Activated naive CD8-positive, alpha-beta T cell treated with anti-CD3 and anti-CD28 coated beads, Interleukin-2, amount 10 ng/mL, durations not matched to agents 7 days and 5 days (primary cell): ENCODE measurements around the gene FYN. TPM values are rescaled to one million over a fixed set of nuclear protein-coding genes. Genes with fewer than 3 reads are reported as not detected.
A peak's percentile ranks its signal among the peaks of the same experiment; 100 is the strongest.

ENCODE experiments used
- ATAC-seq: fragments of 150-1000 bp; cut with Tn5 transposase; one replicate; pipeline ENCODE4 v1.10.0; 2021; ENCODE audit warnings: low read depth, moderate library complexity
- POLR2A ChIA-PET: fragments of 350-600 bp; sonication (Branson Sonifier 250); formaldehyde crosslinking; loops from one replicate; lab custom pipeline; 2021; ENCODE audit warnings: antibody characterized with exemption; lab: Charles Lee
- DNase-seq: peaks from one replicate; pipeline ENCODE4 v3.0.0; 2021
- H3K27ac Mint-ChIP-seq: one replicate; pipeline ENCODE4 v1.8.0; 2022; ENCODE audit warnings: mild to moderate bottlenecking, mixed read lengths
- H3K27me3 Mint-ChIP-seq: one replicate; pipeline ENCODE4 v1.8.0; 2022; ENCODE audit warnings: mild to moderate bottlenecking, moderate library complexity, mixed read lengths
- H3K36me3 Mint-ChIP-seq: one replicate; pipeline ENCODE4 v1.8.0; 2021; ENCODE audit warnings: mild to moderate bottlenecking, mixed read lengths
- H3K4me1 Mint-ChIP-seq: one replicate; pipeline ENCODE4 v1.8.0; 2021; ENCODE audit warnings: mixed read lengths
- H3K4me3 Mint-ChIP-seq: one replicate; pipeline ENCODE4 v1.8.0; 2022; ENCODE audit warnings: mild to moderate bottlenecking, moderate library complexity, mixed read lengths
- H3K9me3 Mint-ChIP-seq: one replicate; pipeline ENCODE4 v1.8.0; 2021; ENCODE audit warnings: mixed read lengths
- total RNA-seq, 2 experiments: library from RNA; stranded (reverse); gene quantifications; one replicate each; pipeline ENCODE4 v1.2.3, GENCODE V29; 2021

The FYN gene
- total RNA-seq, 2 experiments from 2014 or later: 363 to 409 TPM

DNA sequence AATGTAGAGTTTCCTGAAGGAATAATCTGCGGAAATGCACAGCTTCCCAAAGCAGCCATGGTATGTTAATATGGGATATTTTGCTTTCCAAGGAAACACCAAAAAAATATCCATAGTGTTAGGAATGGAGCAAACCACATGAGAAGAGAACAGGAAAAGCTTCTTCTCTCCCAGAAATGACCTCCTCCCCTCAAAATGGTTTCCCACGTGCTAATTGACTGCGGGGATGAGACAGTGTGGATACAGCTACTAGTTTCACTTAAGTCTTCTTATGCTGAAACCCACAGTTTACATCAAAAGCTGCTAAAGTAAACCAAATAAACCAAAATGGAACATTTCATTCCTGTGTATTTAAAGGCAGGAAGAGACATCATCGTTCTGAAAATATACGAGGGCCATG lies 69.4 kb downstream of the FYN start:
- DNase-seq: no peak
- H3K4me3 Mint-ChIP-seq: peak overlapping the region; percentile 66
- peak; percentile 14 for ATAC-seq
- peak overlapping the region; percentile 95 for H3K27ac Mint-ChIP-seq
- POLR2A ChIA-PET: interaction anchor here (0.6 to 2.3 kb wide), 8 partner anchors 10 to 189 kb away, joined by 3 to 10 read pairs (median 4); no protein-coding TSS in a partner anchor
- H3K36me3 Mint-ChIP-seq: peaks cover 35% of the 10 kb centered on the region
- no peaks in the 10 kb centered on the region for H3K27me3 Mint-ChIP-seq
- H3K9me3 Mint-ChIP-seq: no peaks in the 10 kb centered on the region
- peaks cover 69% of the 10 kb centered on the region for H3K4me1 Mint-ChIP-seq

DNA sequence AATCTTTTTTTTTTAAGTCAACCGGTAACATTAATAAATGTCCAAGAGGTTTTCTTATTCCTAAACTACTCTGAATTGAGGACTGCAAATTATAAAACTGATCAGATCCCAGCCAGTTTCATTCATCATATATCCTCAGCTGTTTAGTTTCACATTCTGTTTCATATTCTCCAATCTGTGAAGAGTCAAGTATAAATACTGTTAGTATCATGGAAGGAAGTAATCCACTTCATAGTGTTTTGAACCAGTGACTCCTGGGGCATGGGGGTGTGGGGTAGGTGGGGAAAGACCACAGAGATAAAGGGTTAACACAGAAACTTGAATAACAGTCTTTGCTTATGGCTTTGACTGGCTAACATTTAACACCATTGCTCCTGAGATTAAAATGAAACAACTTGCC lies 69.9 kb downstream of the FYN start:
- peak overlapping the region; percentile 95 for H3K27ac Mint-ChIP-seq
- peak overlapping the region; percentile 66 for H3K4me3 Mint-ChIP-seq
- H3K36me3 Mint-ChIP-seq: peaks cover 34% of the 10 kb centered on the region
- no peak for DNase-seq
- H3K27me3 Mint-ChIP-seq: no peaks in the 10 kb centered on the region
- H3K9me3 Mint-ChIP-seq: no peaks in the 10 kb centered on the region
- POLR2A ChIA-PET: interaction anchor here (0.7 to 2.3 kb wide), 8 partner anchors 10 to 189 kb away, joined by 3 to 10 read pairs (median 4); no protein-coding TSS in a partner anchor
- ATAC-seq: peak; percentile 25
- H3K4me1 Mint-ChIP-seq: peaks cover 71% of the 10 kb centered on the region

DNA sequence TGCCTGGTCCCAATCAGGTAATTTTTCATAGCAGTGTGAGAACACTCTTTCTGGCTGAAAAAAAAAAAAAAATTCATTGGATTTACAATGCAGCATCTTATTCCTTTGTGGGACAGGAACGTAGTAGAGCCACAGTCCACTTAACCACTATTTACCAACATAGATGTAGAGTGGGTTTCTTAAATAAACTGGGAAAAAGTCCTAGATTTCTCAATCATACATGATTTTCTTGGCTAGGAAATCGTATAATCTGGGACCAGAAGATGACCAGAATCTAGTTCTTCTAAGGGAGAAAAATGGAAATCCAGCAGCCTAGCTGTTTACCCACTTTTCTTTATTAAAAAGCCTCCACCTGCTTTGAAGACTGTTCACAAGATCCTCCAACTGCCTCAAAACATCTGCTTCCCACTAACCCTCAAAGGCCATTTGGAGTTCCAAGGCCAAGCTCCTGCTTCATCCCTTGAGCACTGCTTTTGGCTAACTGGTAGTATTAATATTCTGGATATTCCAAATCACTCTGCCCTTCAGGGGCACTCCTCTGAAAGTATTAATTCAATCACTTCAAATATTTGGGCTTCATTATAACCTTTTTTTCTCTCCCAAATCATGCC lies 70.4 kb downstream of the FYN start:
- ATAC-seq (no peak), DNase-seq (no peak)
- Mint-ChIP-seq H3K27me3 (no peaks in the 10 kb centered on the region), H3K4me3 (peak overlapping the region; percentile 66), H3K9me3 (no peaks in the 10 kb centered on the region), H3K36me3 (peaks cover 30% of the 10 kb centered on the region), H3K4me1 (peaks cover 68% of the 10 kb centered on the region), H3K27ac (peak overlapping the region; percentile 95)
- POLR2A ChIA-PET: interaction anchor here (0.7 to 2.3 kb wide), 5 partner anchors 9 to 39 kb away, joined by 3 to 10 read pairs (median 3); no protein-coding TSS in a partner anchor

DNA sequence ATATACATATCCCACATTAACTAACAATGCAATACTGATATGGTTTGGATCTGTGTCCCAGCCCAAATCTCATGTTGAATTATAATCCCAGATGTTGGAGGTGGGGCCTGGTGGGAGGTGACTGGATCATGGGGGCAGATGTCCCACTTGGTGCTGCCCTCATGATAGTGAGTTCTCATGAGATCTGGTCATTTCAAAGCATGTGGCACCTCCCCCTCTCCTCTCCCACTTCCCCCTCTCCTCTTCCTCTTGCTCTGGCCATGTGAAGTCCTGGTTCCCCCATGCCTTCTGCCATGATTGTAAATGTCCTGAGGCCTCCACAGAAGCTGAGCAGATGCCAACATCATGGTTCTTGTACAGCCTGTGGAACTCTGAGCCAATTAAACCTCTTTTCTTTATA lies 71.2 kb downstream of the FYN start:
- peaks cover 30% of the 10 kb centered on the region for H3K36me3 Mint-ChIP-seq
- POLR2A ChIA-PET: no interaction called here
- no peaks in the 10 kb centered on the region for H3K27me3 Mint-ChIP-seq
- DNase-seq (no peak), ATAC-seq (no peak)
- no peak overlapping the region for H3K4me3 Mint-ChIP-seq
- peak overlapping the region; percentile 68 for H3K27ac Mint-ChIP-seq
- H3K9me3 Mint-ChIP-seq: no peaks in the 10 kb centered on the region
- peaks cover 62% of the 10 kb centered on the region for H3K4me1 Mint-ChIP-seq

DNA sequence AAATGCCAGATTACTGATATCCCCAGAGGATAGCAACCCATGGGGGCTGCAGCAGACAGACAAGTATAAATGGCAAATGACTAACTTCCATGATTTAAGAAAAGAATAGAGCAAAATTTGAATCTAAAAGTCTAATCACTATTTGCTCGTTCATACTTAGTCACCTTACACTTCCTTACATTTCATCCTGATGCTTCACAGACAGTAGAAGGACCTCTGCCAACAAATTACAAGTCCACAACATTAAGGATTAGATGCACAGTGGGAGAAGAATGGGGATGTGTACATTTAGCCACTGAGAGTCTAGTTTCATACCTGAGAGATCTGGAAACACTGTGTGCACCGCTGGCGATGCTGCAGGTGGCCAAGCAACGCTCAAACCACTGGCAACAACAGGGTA lies 72.4 kb downstream of the FYN start:
- H3K27me3 Mint-ChIP-seq: no peaks in the 10 kb centered on the region
- DNase-seq (no peak), ATAC-seq (no peak)
- H3K36me3 Mint-ChIP-seq: peaks cover 35% of the 10 kb centered on the region
- POLR2A ChIA-PET: no interaction called here
- no peak overlapping the region for H3K4me3 Mint-ChIP-seq
- peaks cover 61% of the 10 kb centered on the region for H3K4me1 Mint-ChIP-seq
- no peak overlapping the region for H3K27ac Mint-ChIP-seq
- H3K9me3 Mint-ChIP-seq: no peaks in the 10 kb centered on the region

DNA sequence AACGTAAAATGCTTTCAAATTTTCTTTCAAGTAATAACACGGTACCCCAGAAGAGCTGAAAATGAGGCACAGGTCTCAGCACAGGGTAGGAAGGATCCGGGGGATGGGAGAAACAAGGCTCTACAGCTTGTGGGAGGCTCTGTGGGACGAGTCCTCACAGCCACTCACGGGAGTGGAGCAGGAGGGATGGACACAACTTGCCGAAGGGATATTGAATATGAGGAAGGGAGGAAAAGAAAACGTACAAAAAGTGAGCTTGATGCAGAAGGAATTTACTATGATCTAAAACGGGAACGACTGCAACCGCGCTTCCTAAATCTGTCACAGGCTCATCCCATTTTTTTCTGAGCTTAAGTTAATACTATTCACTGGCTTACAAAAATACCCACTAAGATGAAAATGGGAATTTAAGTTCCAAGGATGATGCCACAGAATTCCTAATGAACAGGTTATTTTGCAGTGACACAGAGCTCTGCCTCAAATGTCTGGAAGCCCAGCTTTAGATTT lies 72.9 kb downstream of the FYN start:
- POLR2A ChIA-PET: no interaction called here
- peaks cover 35% of the 10 kb centered on the region for H3K36me3 Mint-ChIP-seq

DNA sequence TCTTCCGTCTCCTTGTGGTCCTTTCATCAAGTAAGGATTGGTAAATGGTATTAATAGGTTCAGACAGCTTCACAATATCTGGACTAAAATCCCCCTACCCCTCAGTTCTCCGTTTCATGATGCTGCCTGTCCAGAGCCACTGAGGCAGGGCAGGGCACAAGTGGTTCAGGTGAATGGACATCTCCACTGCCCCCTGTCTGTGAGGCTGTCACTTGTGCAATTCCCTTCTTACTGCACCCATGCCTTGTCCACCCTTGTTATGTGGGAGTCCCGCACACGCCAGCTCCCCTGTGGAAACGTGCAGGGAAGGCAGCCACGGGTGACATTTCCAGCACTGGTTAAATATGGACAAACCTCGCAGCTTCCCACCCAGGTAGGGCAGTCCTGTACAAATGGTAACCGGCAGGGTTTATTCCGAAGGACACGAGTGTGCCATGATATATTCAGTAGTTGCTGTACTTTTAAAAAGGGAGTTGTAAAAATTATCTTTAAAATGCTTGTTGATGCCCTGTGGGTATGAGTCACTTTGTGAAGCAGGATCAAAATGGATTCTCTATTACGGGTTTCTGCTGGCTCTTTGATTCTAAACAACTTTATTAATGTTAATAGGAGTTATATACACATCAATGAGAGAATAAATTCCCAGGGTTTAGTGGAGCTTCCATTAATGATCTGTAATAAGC lies 73.5 kb downstream of the FYN start:
- no peak overlapping the region for H3K4me3 Mint-ChIP-seq
- H3K4me1 Mint-ChIP-seq: peaks cover 61% of the 10 kb centered on the region
- no peak overlapping the region for H3K27ac Mint-ChIP-seq
- H3K36me3 Mint-ChIP-seq: peaks cover 35% of the 10 kb centered on the region
- H3K9me3 Mint-ChIP-seq: no peaks in the 10 kb centered on the region
- DNase-seq (no peak), ATAC-seq (no peak)
- no peaks in the 10 kb centered on the region for H3K27me3 Mint-ChIP-seq
- POLR2A ChIA-PET: no interaction called here

More for the DNA sequence above, 72.9 kb downstream of the FYN start:
- no peak overlapping the region for H3K27ac Mint-ChIP-seq
- ATAC-seq (no peak), DNase-seq (no peak)
- H3K27me3 Mint-ChIP-seq: no peaks in the 10 kb centered on the region
- H3K9me3 Mint-ChIP-seq: no peaks in the 10 kb centered on the region
- peaks cover 60% of the 10 kb centered on the region for H3K4me1 Mint-ChIP-seq
- no peak overlapping the region for H3K4me3 Mint-ChIP-seq

DNA sequence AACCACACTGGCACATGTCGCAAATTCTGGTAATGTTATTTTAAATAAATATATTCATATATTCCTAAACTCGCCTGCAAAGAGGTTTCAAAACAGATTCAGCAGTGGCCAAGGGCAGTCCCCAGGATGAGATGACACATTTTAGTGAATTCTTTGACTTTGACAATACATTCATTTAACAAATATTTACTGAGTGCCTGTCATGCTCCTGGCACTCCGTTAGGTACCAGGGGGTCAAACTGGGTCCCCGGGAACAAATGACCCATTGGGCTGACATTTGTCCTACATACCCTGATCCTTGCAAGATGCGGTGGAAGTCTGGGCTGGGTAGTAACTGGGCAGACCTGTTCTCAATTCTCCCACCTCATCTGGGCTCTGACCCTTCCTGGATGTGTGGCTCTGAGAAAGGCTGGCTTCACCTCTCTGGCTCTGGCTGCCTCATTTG lies 74.9 kb downstream of the FYN start:
- H3K4me1 Mint-ChIP-seq: peaks cover 63% of the 10 kb centered on the region
- no peaks in the 10 kb centered on the region for H3K9me3 Mint-ChIP-seq
- H3K27me3 Mint-ChIP-seq: no peaks in the 10 kb centered on the region
- no peak overlapping the region for H3K4me3 Mint-ChIP-seq
- no peak for DNase-seq
- ATAC-seq: no peak
- no peak overlapping the region for H3K27ac Mint-ChIP-seq
- POLR2A ChIA-PET: interaction anchor here (0.9 kb wide), 1 partner anchor 75 kb away, joined by 3 read pairs; the partner anchor contains the start of gene FYN
- peaks cover 37% of the 10 kb centered on the region for H3K36me3 Mint-ChIP-seq

DNA sequence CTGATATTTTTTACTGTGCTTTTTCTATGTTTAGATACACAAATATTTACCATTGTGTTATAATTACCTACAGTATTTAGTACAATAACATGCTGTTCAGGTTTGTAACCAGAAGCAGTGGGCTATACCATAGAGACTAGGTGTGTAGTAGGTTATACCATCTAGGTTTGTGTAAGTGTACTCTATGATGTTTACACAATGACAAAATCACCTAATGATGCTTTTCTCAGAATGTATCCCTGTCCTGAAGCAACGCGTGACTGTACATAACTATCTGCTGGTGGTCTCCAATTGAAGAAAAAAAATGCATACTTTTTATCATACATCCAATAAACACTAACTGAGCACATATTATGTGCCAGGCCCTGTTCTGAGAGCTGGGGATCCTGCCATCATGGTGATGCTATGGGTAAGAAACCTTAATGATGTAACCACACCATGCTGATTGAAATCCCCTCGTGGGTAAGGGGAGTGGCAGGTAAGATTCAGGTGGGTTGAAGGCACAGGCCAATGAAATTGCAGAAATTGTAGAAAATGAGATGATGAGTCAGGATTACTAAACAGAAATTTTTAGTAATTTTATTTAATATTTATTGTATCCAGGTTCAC lies 76.8 kb downstream of the FYN start:
- no peak for ATAC-seq
- Mint-ChIP-seq H3K4me1 (peaks cover 63% of the 10 kb centered on the region), H3K27me3 (no peaks in the 10 kb centered on the region), H3K9me3 (no peaks in the 10 kb centered on the region), H3K4me3 (no peak overlapping the region), H3K27ac (peak overlapping the region; percentile 39), H3K36me3 (peaks cover 29% of the 10 kb centered on the region)
- no peak for DNase-seq
- POLR2A ChIA-PET: no interaction called here

DNA sequence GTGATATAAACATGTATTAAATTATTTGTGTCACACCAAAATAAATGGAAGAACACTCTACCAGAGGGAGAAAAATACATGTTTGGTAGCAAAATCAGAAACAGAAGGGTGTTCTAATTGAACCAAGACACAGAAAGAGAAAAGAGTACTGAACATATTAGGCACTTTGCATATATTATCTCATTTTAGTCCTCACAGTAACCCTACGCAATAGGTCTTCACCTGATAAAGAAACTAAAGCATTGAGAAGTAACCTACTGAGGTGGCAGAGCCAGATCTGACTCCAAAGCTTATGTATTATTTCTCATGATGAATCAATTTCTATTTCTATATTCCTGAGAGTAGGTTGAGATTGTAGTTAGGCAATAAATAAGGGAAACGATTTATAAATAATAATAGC lies 77.7 kb downstream of the FYN start:
- H3K9me3 Mint-ChIP-seq: no peaks in the 10 kb centered on the region
- H3K4me1 Mint-ChIP-seq: peaks cover 67% of the 10 kb centered on the region
- H3K36me3 Mint-ChIP-seq: peaks cover 27% of the 10 kb centered on the region
- ATAC-seq (no peak), DNase-seq (no peak)
- POLR2A ChIA-PET: no interaction called here
- peak overlapping the region; percentile 89 for H3K27ac Mint-ChIP-seq
- H3K4me3 Mint-ChIP-seq: peak overlapping the region; percentile 70
- H3K27me3 Mint-ChIP-seq: no peaks in the 10 kb centered on the region

DNA sequence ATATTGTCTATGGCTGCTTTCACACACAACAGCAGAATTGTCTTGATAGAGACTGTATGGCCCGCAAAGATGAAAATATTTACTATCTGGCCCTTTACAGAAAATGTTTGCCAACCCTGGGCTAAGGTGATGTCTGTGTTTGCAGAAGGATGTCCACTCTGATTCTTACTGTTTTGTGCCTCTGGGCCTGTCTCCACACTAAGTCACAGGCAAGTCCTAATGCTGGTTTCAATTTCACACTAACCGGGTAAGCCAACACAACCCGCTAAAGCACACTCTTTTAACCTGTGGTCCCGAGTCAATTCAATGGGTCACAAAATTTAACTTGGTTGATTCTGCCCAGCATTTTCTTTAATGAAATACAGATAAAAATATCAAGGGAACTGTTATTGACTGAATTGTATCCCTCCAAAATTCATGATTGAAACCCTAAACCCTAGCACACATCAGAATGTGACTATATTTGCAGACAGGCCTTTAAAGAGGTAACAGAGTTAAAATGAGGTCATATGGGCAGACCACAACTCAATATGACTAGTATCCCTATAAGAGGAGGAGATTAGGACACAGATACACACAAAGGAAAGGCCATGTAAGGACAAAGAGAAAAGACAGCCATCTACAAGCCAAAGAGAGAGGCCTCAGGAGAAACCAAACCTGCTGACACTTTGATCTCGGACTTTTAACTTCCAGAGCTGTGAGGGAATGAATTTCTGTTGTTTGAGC lies 78.4 kb downstream of the FYN start:
- ATAC-seq (peak; percentile 51), DNase-seq (no peak)
- peaks cover 70% of the 10 kb centered on the region for H3K4me1 Mint-ChIP-seq
- no peaks in the 10 kb centered on the region for H3K27me3 Mint-ChIP-seq
- H3K4me3 Mint-ChIP-seq: peak overlapping the region; percentile 70
- POLR2A ChIA-PET: interaction anchor here (1.0 kb wide), 1 partner anchor 17 kb away, joined by 3 read pairs; no protein-coding TSS in a partner anchor
- H3K9me3 Mint-ChIP-seq: no peaks in the 10 kb centered on the region
- peaks cover 26% of the 10 kb centered on the region for H3K36me3 Mint-ChIP-seq
- H3K27ac Mint-ChIP-seq: peak overlapping the region; percentile 89

DNA sequence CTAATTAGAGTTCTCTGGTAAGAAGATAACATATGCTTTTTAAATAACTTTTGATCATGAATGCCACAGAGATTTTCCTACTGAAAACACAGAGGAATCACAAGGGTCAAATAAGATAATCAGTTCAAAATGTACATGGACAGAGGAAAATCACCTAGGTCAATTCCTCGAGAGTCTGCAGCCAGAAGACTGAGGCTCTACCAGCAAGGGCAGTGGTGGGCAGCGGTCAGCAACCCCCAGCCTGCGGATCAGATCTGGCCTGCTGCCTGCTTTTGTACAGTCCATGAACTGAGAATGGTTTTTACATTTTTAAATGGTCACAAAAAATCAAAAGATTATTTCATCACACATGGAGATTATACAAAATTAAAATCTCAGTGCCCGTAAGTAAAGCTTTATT lies 79.0 kb downstream of the FYN start:
- H3K27me3 Mint-ChIP-seq: no peaks in the 10 kb centered on the region
- ATAC-seq (no peak), DNase-seq (no peak)
- H3K36me3 Mint-ChIP-seq: peaks cover 22% of the 10 kb centered on the region
- peaks cover 65% of the 10 kb centered on the region for H3K4me1 Mint-ChIP-seq
- peak overlapping the region; percentile 70 for H3K4me3 Mint-ChIP-seq
- POLR2A ChIA-PET: interaction anchor here (0.6 to 1.9 kb wide), 4 partner anchors 9 to 34 kb away, joined by 3 to 10 read pairs (median 3); no protein-coding TSS in a partner anchor
- no peaks in the 10 kb centered on the region for H3K9me3 Mint-ChIP-seq
- peak overlapping the region; percentile 89 for H3K27ac Mint-ChIP-seq
